ENCODE measurements around the gene SESN3. TPM values are rescaled to one million over a fixed set of nuclear protein-coding genes. Genes with fewer than 3 reads are reported as not detected.
A peak's percentile ranks its signal among the peaks of the same experiment; 100 is the strongest.

The SESN3 gene
- total RNA-seq, 4 donors from 2014 or later: 18.1 to 22.7 (median 21.4) TPM

DNA sequence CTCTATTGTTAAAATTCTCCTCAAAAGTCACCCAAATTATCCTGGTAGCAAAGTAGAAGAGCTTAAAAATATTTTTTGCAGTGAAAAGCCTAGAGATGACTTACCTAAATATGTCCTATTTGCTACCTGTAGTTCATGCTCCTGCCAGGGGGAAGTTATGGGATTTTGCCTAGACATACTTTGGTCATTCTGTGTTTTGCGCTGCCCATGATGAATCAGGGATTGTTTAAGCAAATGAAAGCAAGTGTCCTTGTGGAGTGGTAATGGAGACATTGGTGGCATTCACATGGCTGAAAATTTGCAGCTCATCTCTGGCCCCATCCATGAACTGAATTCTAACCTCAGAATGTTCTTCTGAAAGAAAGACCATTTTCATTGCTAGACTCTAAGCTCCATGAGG, 14.6 kb upstream of the SESN3 start:
- Histone ChIP-seq H3K27ac (replicated peaks in 1 of 4) (no peak overlapping the region), H3K4me3 (no peak overlapping the region), H3K36me3 (no peaks in the 10 kb centered on the region), H3K9me3 (no peaks in the 10 kb centered on the region), H3K27me3 (no peaks in the 10 kb centered on the region), H3K4me1 (no peaks in the 10 kb centered on the region)
- 77% methylated on average over 1 of the region's 1 CpG for WGBS
- DNase-seq (ENCODE audit: extremely low spot score): no peak
- TF ChIP-seq EP300 (IDR thresholded peaks at IDR 0.05): no peak
- no peak for TF ChIP-seq POLR2A (IDR thresholded peaks at IDR 0.05; ENCODE audit: low read depth)
- intact Hi-C loops (cut with DNase I): no loop called here

DNA sequence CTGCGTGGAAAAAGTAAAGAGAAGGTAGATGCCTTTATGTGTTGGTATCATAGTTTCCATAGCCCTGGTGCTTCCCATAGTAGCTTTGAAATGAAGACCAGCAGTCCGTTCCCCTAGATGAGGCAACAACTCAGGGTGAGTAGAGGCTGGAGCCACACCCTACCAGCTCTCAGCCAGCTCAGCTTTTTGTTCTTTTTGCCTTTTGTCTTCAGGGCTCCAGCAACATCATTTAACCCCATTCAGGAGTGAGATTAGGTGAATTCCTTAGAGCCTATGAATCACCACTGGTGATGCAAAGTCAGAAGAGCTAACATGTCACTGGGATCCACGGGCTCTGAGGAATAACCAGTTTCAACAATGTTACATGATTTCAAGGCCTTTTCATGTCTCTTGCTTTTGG, 14.0 kb upstream of the SESN3 start:
- Histone ChIP-seq H3K4me3 (no peak overlapping the region), H3K27ac (replicated peaks in 1 of 4) (no peak overlapping the region), H3K9me3 (no peaks in the 10 kb centered on the region), H3K27me3 (no peaks in the 10 kb centered on the region), H3K36me3 (no peaks in the 10 kb centered on the region), H3K4me1 (no peaks in the 10 kb centered on the region)
- intact Hi-C loops (cut with DNase I): no loop called here
- WGBS: 76% methylated on average over 2 of the region's 3 CpGs
- no peak for DNase-seq (ENCODE audit: extremely low spot score)
- no peak for TF ChIP-seq POLR2AphosphoS5 (IDR thresholded peaks at IDR 0.05)
- no peak for TF ChIP-seq EP300 (IDR thresholded peaks at IDR 0.05)
- no peak for TF ChIP-seq POLR2A (IDR thresholded peaks at IDR 0.05; ENCODE audit: low read depth)
- TF ChIP-seq, protein P1, sequence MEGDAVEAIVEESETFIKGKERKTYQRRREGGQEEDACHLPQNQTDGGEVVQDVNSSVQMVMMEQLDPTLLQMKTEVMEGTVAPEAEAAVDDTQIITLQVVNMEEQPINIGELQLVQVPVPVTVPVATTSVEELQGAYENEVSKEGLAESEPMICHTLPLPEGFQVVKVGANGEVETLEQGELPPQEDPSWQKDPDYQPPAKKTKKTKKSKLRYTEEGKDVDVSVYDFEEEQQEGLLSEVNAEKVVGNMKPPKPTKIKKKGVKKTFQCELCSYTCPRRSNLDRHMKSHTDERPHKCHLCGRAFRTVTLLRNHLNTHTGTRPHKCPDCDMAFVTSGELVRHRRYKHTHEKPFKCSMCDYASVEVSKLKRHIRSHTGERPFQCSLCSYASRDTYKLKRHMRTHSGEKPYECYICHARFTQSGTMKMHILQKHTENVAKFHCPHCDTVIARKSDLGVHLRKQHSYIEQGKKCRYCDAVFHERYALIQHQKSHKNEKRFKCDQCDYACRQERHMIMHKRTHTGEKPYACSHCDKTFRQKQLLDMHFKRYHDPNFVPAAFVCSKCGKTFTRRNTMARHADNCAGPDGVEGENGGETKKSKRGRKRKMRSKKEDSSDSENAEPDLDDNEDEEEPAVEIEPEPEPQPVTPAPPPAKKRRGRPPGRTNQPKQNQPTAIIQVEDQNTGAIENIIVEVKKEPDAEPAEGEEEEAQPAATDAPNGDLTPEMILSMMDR (IDR thresholded peaks at IDR 0.05): no peak

DNA sequence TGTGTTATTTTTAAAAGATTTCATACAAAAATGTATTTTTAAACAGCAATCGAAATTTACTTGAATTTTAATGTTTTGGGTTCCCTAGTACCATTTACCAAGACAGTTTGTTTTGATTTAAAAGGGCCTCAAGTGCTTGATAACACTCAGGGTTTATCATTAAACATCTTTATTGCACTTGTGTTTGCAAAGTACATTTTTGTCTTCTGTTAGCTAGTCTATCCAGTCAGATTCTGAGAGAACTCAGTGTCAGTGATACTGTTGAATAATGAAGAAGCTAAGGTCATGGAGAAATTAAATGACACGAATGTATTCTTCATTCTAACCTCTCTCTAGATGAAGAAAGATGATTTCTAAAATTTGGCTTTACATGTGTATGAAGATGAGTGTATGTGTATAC, 12.7 kb upstream of the SESN3 start:
- TF ChIP-seq POLR2A (IDR thresholded peaks at IDR 0.05; ENCODE audit: low read depth) (no peak), POLR2AphosphoS5 (IDR thresholded peaks at IDR 0.05) (no peak), EP300 (IDR thresholded peaks at IDR 0.05) (no peak)
- TF ChIP-seq, protein P1 (IDR thresholded peaks at IDR 0.05): no peak
- Histone ChIP-seq H3K9me3 (no peaks in the 10 kb centered on the region), H3K27ac (replicated peaks in 1 of 4) (no peak overlapping the region), H3K4me1 (no peaks in the 10 kb centered on the region), H3K27me3 (no peaks in the 10 kb centered on the region), H3K4me3 (no peak overlapping the region), H3K36me3 (no peaks in the 10 kb centered on the region)
- intact Hi-C loops (cut with DNase I): no loop called here
- DNase-seq (ENCODE audit: extremely low spot score): no peak
- 82% methylated on average over 2 of the region's 2 CpGs for WGBS

DNA sequence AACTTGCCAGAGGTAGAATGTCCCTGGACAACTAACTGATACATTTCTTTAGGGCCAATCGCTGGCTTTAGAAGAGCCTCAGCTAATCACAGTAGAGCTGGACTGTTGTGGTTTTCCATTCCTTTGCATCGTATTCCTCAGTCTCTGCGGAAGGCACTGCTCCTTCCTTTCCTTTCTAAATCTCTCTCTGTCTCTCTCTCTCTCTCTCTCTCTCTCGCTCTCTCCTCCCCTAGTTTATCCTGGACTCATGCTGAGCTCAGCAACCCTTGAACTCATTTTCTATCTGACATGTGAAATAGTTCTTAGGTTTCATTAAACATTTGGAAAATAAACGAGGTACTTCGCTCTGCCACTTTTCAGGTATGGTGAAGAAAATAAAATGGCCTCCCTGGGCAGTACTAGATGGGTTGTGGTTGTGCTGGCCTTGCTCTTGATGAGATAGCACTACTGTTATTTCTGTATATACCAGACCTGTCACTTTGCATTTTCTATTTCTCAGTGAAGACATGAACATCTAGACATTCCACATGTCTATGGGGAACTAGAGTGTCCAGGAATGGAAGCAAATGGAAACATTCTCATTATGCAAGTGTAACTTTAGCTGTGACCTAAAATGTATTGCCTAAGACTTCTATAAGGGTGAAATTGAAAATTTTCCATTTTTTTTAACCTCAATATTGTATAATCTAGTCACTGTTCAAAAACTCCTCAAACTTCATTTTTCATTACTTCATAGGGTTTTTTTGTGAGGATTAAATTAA, 12.0 kb upstream of the SESN3 start:
- Histone ChIP-seq H3K27me3 (no peaks in the 10 kb centered on the region), H3K27ac (replicated peaks in 1 of 4) (no peak overlapping the region), H3K36me3 (no peaks in the 10 kb centered on the region), H3K9me3 (no peaks in the 10 kb centered on the region), H3K4me3 (no peak overlapping the region), H3K4me1 (no peaks in the 10 kb centered on the region)
- intact Hi-C loops (cut with DNase I): no loop called here
- TF ChIP-seq POLR2A (IDR thresholded peaks at IDR 0.05; ENCODE audit: low read depth) (no peak), EP300 (IDR thresholded peaks at IDR 0.05) (no peak), POLR2AphosphoS5 (IDR thresholded peaks at IDR 0.05) (no peak)
- TF ChIP-seq, protein P1 (IDR thresholded peaks at IDR 0.05): no peak
- 90% methylated on average over 6 of the region's 6 CpGs for WGBS
- DNase-seq (ENCODE audit: extremely low spot score): no peak

DNA sequence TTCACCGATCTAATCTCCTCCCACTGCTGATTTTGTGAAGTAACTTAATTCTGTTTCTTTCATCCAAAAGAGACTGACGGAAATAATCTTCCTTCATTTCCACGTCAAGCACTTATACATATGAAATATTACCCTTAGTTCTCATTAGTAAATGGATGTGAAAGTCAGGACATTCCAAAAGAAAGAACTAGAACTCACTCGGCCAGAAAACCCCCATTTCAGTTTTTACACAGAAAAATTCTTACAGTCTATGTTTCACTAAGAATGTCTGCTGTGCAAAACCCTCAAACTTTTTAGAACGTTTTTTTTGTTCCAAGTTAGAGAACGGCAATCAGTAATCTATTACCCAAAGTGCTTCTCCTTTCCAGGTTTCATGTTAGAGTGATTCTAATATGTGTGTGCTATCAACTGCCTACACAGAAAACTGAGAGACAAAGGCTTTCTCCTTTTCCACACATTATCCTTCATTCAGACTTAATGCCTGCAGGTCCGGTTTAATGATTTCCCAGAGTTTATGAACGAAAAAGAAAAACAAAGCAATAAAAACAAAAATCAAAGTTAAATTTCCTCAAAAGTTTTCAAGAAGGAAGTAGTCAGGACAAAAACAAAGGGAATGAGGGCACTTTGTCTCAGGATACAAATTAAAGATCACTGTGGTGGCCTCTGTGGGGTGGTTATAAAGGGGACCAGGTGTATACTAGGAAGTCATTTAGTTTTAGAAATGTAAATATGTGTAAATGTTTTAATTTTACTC, 11.3 kb upstream of the SESN3 start:
- H3K36me3 ChIP-seq: no peaks in the 10 kb centered on the region
- TF ChIP-seq POLR2AphosphoS5 (IDR thresholded peaks at IDR 0.05) (no peak), POLR2A (IDR thresholded peaks at IDR 0.05; ENCODE audit: low read depth) (no peak), EP300 (IDR thresholded peaks at IDR 0.05) (no peak)
- TF ChIP-seq, protein P1 (IDR thresholded peaks at IDR 0.05): no peak
- H3K4me1 ChIP-seq: no peaks in the 10 kb centered on the region
- no peak for DNase-seq (ENCODE audit: extremely low spot score)
- no peak overlapping the region for H3K4me3 ChIP-seq
- H3K9me3 ChIP-seq: no peaks in the 10 kb centered on the region
- WGBS: 52% methylated on average over 8 of the region's 8 CpGs
- H3K27ac ChIP-seq (replicated peaks in 1 of 4): peak overlapping the region in 1 of 4 donors; percentile 33
- intact Hi-C loops (cut with DNase I): no loop called here
- H3K27me3 ChIP-seq: no peaks in the 10 kb centered on the region
